Epithelial cell of esophagus (primary cell): ENCODE results near the gene GATA5.

ENCODE experiments used
- DNase-seq: peaks from one replicate; pipeline ENCODE4 v3.0.0; 2010; ENCODE audit warnings: low read depth
- H3K4me3 ChIP-seq: 2 replicates; pipeline ENCODE4 v1.5.1; 2011; ENCODE audit warnings: mild to moderate bottlenecking, low read length, control low read depth
- TF ChIP-seq, protein P1 (sequence below): IDR thresholded peaks from 2 replicates; pipeline ENCODE4 v1.5.1; 2011; ENCODE audit warnings: low read depth, mild to moderate bottlenecking, low read length, control low read depth, inconsistent platforms; ENCODE audit not compliant: insufficient read depth; ENCODE audit errors: missing control alignments

The GATA5 gene

DNA sequence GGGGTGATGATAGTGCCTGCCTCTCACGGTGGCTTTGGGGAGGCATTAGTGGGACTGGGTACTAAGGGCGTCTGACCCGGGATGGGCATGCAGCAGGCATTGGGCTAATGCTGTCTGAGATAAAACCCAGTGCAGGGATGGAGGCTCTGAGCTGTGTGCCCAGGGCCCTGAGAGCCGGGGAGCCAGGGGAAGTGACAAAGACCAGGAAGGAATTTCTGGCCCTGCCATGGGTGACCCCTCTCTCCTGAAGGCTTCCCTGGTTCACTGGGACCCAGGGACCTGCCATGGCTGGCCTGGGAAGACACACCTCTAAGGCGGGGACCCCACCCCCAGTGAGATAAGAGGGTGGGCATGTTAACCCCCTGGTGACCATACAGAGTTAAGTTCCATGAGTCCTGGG, 3.9 kb upstream of the GATA5 start:
- TF ChIP-seq, protein P1, sequence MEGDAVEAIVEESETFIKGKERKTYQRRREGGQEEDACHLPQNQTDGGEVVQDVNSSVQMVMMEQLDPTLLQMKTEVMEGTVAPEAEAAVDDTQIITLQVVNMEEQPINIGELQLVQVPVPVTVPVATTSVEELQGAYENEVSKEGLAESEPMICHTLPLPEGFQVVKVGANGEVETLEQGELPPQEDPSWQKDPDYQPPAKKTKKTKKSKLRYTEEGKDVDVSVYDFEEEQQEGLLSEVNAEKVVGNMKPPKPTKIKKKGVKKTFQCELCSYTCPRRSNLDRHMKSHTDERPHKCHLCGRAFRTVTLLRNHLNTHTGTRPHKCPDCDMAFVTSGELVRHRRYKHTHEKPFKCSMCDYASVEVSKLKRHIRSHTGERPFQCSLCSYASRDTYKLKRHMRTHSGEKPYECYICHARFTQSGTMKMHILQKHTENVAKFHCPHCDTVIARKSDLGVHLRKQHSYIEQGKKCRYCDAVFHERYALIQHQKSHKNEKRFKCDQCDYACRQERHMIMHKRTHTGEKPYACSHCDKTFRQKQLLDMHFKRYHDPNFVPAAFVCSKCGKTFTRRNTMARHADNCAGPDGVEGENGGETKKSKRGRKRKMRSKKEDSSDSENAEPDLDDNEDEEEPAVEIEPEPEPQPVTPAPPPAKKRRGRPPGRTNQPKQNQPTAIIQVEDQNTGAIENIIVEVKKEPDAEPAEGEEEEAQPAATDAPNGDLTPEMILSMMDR, result no peak
- H3K4me3 ChIP-seq, result no peak overlapping the region
- no peak for DNase-seq

- TF ChIP-seq, protein P1, result no peak
- H3K4me3 ChIP-seq, result no peak overlapping the region
- no peak for DNase-seq
These were observed 3.4 kb upstream of the GATA5 start for GRCh38 chr20:62479156-62479555.

GRCh38 chr20:62477669-62478455, 2.1 kb upstream of the GATA5 start:
- TF ChIP-seq, protein P1, result no peak
- H3K4me3 ChIP-seq, result no peak overlapping the region
- no peak for DNase-seq

GRCh38 chr20:62476056-62476838, 452 bp upstream of the GATA5 start:
- TF ChIP-seq, protein P1, result no peak
- no peak for DNase-seq
- H3K4me3 ChIP-seq, result no peak overlapping the region

GRCh38 chr20:62475027-62475771, 596 bp downstream of the GATA5 start:
- DNase-seq, result no peak
- H3K4me3 ChIP-seq, result no peak overlapping the region
- TF ChIP-seq, protein P1, result no peak

DNA sequence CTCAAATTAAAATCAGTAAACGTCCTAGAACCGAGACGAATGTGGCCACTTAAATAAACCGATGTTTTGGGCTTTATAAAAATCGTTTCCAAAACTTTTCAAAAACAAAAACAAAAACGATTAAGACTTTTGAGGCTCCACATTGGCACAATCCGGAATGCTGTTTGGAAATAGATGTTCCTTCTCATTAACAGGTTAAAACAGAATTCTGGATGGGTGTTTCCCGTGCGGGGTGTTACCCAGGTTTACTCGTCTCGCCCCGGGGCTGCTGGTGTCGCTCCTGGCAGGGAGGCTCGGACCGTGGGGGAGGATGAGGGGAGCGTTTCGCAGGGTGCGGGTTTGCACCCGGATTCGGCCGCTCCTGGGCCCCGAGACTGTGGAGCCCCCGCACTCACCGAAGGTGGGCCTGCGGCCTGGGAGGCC, 1.2 kb downstream of the GATA5 start:
- DNase-seq, result no peak
- TF ChIP-seq, protein P1, result no peak
- H3K4me3 ChIP-seq, result no peak overlapping the region
